NCI-H1048 (cell line): Measurements from ENCODE around the gene CCDC196.
"Not testable (repeated sequence)": the region's sequence is repeated elsewhere in the genome, so short reads cannot be mapped to it uniquely, and the experiment has no call there.

Experiments
- DNase-seq: peaks from one replicate; lab custom pipeline; 2025; lab: John Stamatoyannopoulos, UW

CCDC196 gene

GRCh38 chr14:66495218-66496098, 9.3 kb downstream of the CCDC196 start:
- DNase-seq: no peak

- no peak for DNase-seq
Measured at GRCh38 chr14:66496188-66496807, 10.1 kb downstream of the CCDC196 start.

GRCh38 chr14:66496911-66497310, 10.7 kb downstream of the CCDC196 start:
- DNase-seq: no peak

- no peak for DNase-seq
Measured at GRCh38 chr14:66498311-66498710, 12.1 kb downstream of the CCDC196 start.

GRCh38 chr14:66501592-66501991, 15.4 kb downstream of the CCDC196 start:
- DNase-seq: no peak

GRCh38 chr14:66502836-66503235, 16.7 kb downstream of the CCDC196 start:
- DNase-seq: not testable (repeated sequence)

GRCh38 chr14:66503532-66503931, 17.4 kb downstream of the CCDC196 start:
- no peak for DNase-seq

- DNase-seq: no peak
Measured at GRCh38 chr14:66507181-66507721, 21.1 kb downstream of the CCDC196 start.

- DNase-seq: peak; percentile 97
Measured at GRCh38 chr14:66507722-66508546, 21.8 kb downstream of the CCDC196 start, which contains the start of gene GPHN. TSS of gene GPHN (plus strand) at chr14:66508147.

GRCh38 chr14:66508547-66508845, 22.3 kb downstream of the CCDC196 start:
- no peak for DNase-seq

GRCh38 chr14:66508846-66509621, 22.9 kb downstream of the CCDC196 start:
- DNase-seq: no peak

GRCh38 chr14:66509874-66510273, 23.7 kb downstream of the CCDC196 start:
- DNase-seq: no peak

GRCh38 chr14:66511849-66512248, 25.7 kb downstream of the CCDC196 start:
- no peak for DNase-seq

- DNase-seq: no peak
Measured at GRCh38 chr14:66514213-66514612, 28.0 kb downstream of the CCDC196 start.

- DNase-seq: no peak
Measured at GRCh38 chr14:66530526-66530925, 44.4 kb downstream of the CCDC196 start.

- no peak for DNase-seq
Measured at GRCh38 chr14:66539034-66539433, 52.9 kb downstream of the CCDC196 start.

- no peak for DNase-seq
Measured at GRCh38 chr14:66540038-66540437, 53.9 kb downstream of the CCDC196 start.

- no peak for DNase-seq
Measured at GRCh38 chr14:66541627-66542026, 55.5 kb downstream of the CCDC196 start.

GRCh38 chr14:66543996-66544395, 57.8 kb downstream of the CCDC196 start:
- DNase-seq: no peak

GRCh38 chr14:66545191-66545590, 59.0 kb downstream of the CCDC196 start:
- not testable (repeated sequence) for DNase-seq

GRCh38 chr14:66545751-66546150, 59.6 kb downstream of the CCDC196 start:
- not testable (repeated sequence) for DNase-seq
